AG04449 (cell line): ENCODE measurements around the gene RAB15.
A peak's percentile ranks its signal among the peaks of the same experiment; 100 is the strongest.

ENCODE experiments used
- CTCF ChIA-PET: fragments of 350-600 bp; formaldehyde crosslinking; extraction: SDS; loops from one replicate; lab custom pipeline; 2021; ENCODE audit warnings: antibody characterized with exemption; lab: Yijun Ruan, JAX
- POLR2A ChIA-PET: fragments of 400-600, 350-600 bp; formaldehyde crosslinking; extraction: SDS; loops from one replicate; lab custom pipeline; 2020; ENCODE audit warnings: antibody characterized with exemption, inconsistent platforms; lab: Yijun Ruan, JAX
- DNase-seq: peaks from one replicate; pipeline ENCODE4 v3.0.0-alpha.2; 2010; ENCODE audit warnings: low read depth, low spot score
- H3K4me3 ChIP-seq: 2 replicates; pipeline ENCODE4 v1.5.1; 2011; ENCODE audit warnings: low read depth, mild to moderate bottlenecking, control low read depth, low read length
- TF ChIP-seq, protein P1 (sequence below): IDR thresholded peaks from one replicate; pipeline ENCODE4 v1.5.1; 2011; ENCODE audit warnings: mild to moderate bottlenecking, moderate library complexity, low read length, control low read depth, inconsistent platforms; ENCODE audit not compliant: insufficient read depth; ENCODE audit errors: missing control alignments

Gene RAB15

DNA sequence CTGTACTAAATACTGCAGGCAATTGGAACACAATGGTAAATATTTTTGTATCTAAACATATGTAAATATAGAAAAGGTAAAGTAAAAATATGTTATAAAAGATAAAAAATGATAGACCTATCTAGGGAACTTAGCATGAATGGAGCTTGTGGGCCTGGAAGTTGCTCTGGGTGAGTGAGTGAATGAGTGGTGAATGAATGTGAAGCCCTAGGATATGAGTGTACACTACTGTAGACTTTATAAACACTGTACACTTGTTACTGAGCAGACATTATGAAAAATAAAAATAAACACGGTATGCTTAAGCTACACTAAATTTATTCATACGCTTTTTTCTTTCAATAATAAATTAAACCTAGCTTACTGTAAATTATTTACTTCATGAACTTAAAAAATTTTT is 22.4 kb upstream of the RAB15 start:
- TF ChIP-seq, protein P1, sequence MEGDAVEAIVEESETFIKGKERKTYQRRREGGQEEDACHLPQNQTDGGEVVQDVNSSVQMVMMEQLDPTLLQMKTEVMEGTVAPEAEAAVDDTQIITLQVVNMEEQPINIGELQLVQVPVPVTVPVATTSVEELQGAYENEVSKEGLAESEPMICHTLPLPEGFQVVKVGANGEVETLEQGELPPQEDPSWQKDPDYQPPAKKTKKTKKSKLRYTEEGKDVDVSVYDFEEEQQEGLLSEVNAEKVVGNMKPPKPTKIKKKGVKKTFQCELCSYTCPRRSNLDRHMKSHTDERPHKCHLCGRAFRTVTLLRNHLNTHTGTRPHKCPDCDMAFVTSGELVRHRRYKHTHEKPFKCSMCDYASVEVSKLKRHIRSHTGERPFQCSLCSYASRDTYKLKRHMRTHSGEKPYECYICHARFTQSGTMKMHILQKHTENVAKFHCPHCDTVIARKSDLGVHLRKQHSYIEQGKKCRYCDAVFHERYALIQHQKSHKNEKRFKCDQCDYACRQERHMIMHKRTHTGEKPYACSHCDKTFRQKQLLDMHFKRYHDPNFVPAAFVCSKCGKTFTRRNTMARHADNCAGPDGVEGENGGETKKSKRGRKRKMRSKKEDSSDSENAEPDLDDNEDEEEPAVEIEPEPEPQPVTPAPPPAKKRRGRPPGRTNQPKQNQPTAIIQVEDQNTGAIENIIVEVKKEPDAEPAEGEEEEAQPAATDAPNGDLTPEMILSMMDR = no peak
- no peak for DNase-seq
- POLR2A ChIA-PET = no interaction called here
- CTCF ChIA-PET = interaction anchor here (0.8 to 16.5 kb wide), 5 partner anchors 8 to 25 kb away, joined by 3 to 277 read pairs (median 6); partner anchors contain the start of gene FNTB
- no peak overlapping the region for H3K4me3 ChIP-seq

DNA sequence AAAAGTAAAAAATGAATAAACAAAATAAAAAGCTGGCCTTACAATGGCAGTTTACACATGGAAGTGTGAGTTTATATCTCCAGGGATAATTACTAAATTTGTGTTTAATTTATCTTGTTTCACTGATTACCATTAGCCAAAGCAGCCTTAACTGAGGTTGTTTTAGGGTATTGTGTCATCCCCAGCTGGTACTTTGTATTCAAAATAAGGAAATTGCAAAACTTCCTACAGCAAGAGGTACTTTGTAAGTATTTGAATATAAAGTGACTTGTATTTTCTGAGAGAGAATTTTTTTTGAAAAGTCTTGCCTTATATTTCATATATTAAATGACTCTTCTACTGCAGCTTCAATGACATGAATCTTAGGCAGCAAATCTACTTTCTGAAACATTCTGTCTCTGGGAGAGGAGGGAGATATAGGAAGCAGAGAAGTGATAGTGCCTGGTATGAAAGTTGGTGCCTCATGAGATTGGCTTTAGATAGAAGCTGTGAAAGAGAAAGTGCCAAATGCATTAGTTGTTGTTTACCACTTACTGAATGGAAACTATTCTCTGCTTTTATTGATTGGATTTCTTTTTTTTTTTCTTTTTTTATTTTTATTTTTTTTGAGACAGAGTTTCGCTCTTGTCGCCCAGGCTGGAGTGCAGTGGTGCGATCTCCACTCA is 21.3 kb upstream of the RAB15 start:
- POLR2A ChIA-PET = no interaction called here

DNA sequence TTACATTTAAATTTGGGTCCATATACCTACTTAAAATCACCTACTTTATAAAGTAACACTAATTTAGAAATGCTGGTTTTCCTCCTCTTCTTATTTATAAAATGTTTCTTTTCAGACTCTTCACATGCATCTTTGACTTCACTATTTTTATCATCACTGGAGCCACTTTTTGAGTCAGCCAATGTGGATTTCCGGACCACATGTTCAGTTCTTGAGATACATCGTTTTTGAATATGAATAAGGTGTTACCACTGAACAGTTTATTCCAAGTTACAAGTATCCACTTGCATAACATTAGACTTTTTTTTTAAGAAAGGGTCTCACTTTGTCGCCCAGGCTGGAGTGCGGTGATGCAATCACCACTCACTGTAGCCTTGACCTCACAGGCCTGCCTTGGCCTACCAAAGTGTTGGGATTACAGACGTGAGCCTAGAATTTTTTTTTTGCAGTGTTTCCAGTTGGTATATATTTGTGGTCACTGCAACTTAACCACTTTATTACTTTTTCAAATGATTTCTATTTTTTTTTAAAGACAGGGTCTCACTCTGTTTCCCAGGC is 20.3 kb upstream of the RAB15 start:
- no peak overlapping the region for H3K4me3 ChIP-seq
- ChIA-PET POLR2A (no interaction called here), CTCF (interaction anchor here (1.8 to 16.5 kb wide), 2 partner anchors 8 to 27 kb away, joined by 6 to 277 read pairs; no protein-coding TSS in a partner anchor)
- TF ChIP-seq, protein P1 = no peak
- DNase-seq = no peak

More for the DNA sequence above, 21.3 kb upstream of the RAB15 start:
- DNase-seq = no peak
- TF ChIP-seq, protein P1 = no peak
- no peak overlapping the region for H3K4me3 ChIP-seq
- CTCF ChIA-PET = interaction anchor here (1.8 to 16.5 kb wide), 2 partner anchors 9 to 26 kb away, joined by 6 to 277 read pairs; no protein-coding TSS in a partner anchor

DNA sequence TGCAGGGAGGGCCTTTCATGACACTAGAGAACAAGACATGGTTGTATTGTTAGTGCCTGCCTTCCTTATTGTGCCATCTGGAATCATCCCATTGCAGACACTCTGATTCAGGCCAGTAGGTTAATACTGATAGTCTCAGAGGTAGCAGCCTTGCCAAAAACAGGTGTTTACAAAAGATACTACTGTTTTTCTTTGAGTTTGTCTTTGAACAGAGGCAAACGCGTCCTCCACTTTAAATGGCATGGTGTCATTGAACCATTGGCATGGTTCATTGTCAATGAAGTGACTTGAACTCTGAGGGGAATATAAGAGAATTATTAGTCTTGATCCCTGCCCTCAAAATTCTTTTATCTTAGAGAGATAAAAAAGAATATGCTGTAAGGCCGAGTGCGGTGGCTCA is 18.8 kb upstream of the RAB15 start:
- TF ChIP-seq, protein P1 = no peak
- CTCF ChIA-PET = interaction anchor here (11.9 to 16.5 kb wide), 2 partner anchors 14 to 29 kb away, joined by 186 to 277 read pairs; no protein-coding TSS in a partner anchor

DNA sequence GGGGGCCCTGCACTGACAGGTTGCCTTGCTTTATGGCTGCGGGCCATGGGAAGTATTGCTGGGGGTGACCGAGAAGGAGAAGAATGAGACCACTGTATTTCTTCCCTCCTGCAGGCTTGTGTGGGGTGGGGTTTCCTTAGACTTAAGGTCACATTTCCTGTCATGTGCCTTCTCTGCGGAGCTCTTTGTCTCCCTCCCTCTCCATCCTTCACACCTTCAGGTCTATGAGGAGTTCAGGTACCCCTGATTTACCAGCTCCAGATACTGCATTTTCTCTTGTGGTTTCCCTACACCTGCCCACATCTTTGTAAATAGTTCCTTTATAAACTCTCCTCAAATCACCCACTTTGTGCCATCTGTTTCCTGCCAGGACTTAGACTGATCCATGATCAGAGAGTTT is 18.2 kb upstream of the RAB15 start:
- TF ChIP-seq, protein P1 = no peak
- no peak for DNase-seq
- CTCF ChIA-PET = interaction anchor here (1.2 to 16.5 kb wide), 3 partner anchors 15 to 174 kb away, joined by 3 to 277 read pairs (median 186); no protein-coding TSS in a partner anchor
- H3K4me3 ChIP-seq = no peak overlapping the region
- POLR2A ChIA-PET = no interaction called here

More for the DNA sequence above, 18.8 kb upstream of the RAB15 start:
- DNase-seq = no peak
- POLR2A ChIA-PET = no interaction called here
- no peak overlapping the region for H3K4me3 ChIP-seq

DNA sequence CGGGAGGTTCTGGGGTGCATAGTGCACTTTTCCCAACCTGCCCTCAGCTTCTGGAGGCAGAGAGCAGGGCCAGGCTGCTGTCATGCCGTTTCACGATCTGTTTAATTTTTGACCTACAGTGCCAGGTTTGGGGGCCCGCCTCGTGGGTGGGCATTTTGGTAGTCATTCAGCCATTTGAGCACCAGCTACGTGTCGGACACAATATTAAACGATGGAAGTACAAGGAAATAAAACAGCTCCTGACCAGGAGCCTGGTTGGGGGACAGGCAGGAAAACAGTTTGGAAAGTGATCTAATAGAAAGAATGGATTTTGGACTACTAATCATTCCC is 15.3 kb upstream of the RAB15 start:
- DNase-seq = no peak
- POLR2A ChIA-PET = interaction anchor here (1.0 to 1.9 kb wide), 4 partner anchors 14 to 170 kb away, joined by 3 to 14 read pairs (median 7); partner anchors contain the start of gene CHURC1
- CTCF ChIA-PET = interaction anchor here (0.9 to 16.5 kb wide), 10 partner anchors 8 to 973 kb away, joined by 3 to 277 read pairs (median 7); partner anchors contain the start of gene RAB15
- TF ChIP-seq, protein P1 = no peak
- H3K4me3 ChIP-seq = peak overlapping the region; percentile 75
